Measurements from ENCODE around the gene PTPRN.

- TF ChIP-seq, protein P1, sequence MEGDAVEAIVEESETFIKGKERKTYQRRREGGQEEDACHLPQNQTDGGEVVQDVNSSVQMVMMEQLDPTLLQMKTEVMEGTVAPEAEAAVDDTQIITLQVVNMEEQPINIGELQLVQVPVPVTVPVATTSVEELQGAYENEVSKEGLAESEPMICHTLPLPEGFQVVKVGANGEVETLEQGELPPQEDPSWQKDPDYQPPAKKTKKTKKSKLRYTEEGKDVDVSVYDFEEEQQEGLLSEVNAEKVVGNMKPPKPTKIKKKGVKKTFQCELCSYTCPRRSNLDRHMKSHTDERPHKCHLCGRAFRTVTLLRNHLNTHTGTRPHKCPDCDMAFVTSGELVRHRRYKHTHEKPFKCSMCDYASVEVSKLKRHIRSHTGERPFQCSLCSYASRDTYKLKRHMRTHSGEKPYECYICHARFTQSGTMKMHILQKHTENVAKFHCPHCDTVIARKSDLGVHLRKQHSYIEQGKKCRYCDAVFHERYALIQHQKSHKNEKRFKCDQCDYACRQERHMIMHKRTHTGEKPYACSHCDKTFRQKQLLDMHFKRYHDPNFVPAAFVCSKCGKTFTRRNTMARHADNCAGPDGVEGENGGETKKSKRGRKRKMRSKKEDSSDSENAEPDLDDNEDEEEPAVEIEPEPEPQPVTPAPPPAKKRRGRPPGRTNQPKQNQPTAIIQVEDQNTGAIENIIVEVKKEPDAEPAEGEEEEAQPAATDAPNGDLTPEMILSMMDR (conservative IDR thresholded peaks at IDR 0.05; ENCODE audit: low read depth, low read length), result no peak
- no peak for TF ChIP-seq EZH2 (IDR thresholded peaks at IDR 0.05; ENCODE audit: borderline replicate concordance, low read depth, low read length, poor library complexity, severe bottlenecking)
These were observed 15.4 kb downstream of the PTPRN start for GRCh38 chr2:219293736-219294231.
